GM18858 (cell line): ENCODE measurements around the gene ANKRD36.
"Not testable (repeated sequence)": the region's sequence is repeated elsewhere in the genome, so short reads cannot be mapped to it uniquely, and the experiment has no call there.

ENCODE experiments used
- ATAC-seq: cut with Tn5 transposase; IDR thresholded peaks from one replicate; pipeline ENCODE4 v1.9.1; 2021; ENCODE audit not compliant: unreplicated experiment

ANKRD36 gene

DNA sequence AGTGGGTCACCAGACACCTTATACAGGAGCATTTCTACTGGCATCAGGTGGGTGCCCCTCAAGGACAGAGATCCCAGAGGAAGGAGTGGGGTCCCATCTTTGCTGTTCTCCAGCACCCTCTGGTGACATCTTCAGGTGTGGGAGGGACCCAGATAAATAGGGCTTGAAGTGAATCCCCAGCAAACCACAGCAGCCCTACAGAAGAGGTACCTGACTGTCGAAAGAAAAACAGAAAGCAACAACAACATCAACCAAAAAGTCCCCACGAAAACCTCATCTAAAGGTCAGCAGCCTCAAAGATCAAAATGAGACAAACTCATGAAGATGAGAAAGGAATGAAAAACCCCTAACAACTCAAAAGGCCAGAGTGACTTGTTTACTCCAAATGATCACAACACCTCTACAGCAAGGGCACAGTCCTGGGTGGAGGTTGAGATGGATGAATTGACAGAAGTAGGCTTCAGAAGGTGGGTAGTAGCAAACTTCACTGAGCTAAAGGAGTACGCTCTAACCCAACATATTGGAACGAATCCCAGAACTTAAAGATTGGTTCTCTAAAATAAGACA, 163.4 kb downstream of the ANKRD36 start:
- ATAC-seq: not testable (repeated sequence)

DNA sequence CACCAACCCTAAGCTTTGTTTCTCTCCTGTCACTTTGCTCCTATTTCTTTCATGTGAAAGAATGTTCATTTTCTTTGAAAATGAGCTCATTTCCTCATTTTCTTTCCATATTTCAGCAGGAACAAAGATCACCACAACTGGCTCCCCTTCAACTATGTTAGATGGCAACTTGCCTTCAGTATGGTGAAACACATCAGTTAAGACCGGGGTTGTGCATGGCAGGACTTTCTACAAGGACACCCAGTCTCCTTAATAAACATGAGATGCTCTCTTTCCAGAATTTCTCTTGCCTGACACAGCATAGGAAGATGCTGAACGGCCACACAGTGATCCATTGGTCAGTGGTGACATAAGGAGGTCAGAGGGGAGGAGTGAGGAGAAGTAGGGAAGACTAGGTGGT, 172.2 kb downstream of the ANKRD36 start:
- ATAC-seq: not testable (repeated sequence)

DNA sequence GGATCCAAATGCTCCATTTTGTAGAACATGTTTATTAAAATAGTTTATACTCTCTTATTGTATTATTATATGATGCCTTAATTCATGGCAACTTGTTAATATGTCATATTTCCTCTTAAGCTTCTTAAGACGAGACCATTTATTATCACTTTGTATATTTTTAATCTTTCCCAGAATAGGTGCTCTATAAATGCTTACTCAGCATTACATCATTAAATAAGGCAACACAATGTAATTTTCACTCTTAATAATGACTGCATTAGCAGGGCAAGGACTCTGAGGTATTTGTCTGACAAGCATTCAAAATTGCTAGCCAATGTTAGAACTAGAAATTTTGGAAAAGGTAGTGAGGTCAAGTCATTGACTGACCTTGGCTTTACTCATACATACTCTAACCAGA, 180.7 kb downstream of the ANKRD36 start:
- not testable (repeated sequence) for ATAC-seq
